Lower leg skin (tissue), 4 donors: Measurements from ENCODE around the gene NHLH1. TPM values are rescaled to one million over a fixed set of nuclear protein-coding genes. Genes with fewer than 3 reads are reported as not detected.
A peak's percentile ranks its signal among the peaks of the same experiment; 100 is the strongest.

Experiments used
- DNase-seq, 2 donors: peaks; one replicate each; pipeline ENCODE4 v3.0.0-alpha.2; 2019; ENCODE audit warnings: low spot score in 2 of 2
- H3K4me3 ChIP-seq: fragments of 200-600 bp; sonication (generic); 2 replicates; pipeline ENCODE4 v1.5.1; 2017; ENCODE audit warnings: mild to moderate bottlenecking, low read depth; ENCODE audit not compliant: poor library complexity, severe bottlenecking
- CTCF ChIP-seq, 3 donors: fragments of 450-650 bp; IDR thresholded peaks; one replicate each; pipeline ENCODE4 v1.5.1; 2016; ENCODE audit warnings: antibody characterized with exemption in 3 of 3, mild to moderate bottlenecking in 3 of 3, moderate library complexity in 2 of 3
- POLR2A ChIP-seq, 2 donors: fragments of 450-650 bp; IDR thresholded peaks; one replicate each; pipeline ENCODE4 v1.6.1; 2016 to 2017; ENCODE audit warnings: antibody characterized with exemption in 2 of 2, mild to moderate bottlenecking in 1 of 2, moderate library complexity in 1 of 2
- WGBS, 2 donors: methylation state at CpG; one replicate each; pipeline ENCODE4 v1.1.5; 2018; 5-methylcytosine and 5-hydroxymethylcytosine counted together
- intact Hi-C: fragments of 100-400 bp; cut with DNase I; formaldehyde crosslinking; loops from one replicate; pipeline ENCODE4 v1.15.0; 2023; ENCODE audit warnings: low total_unique reads
- total RNA-seq, 4 donors: library from RNA; depleted of rRNA; stranded (reverse); fragments of >200 nt; gene quantifications; one replicate each; pipeline ENCODE4 v1.1.0, GENCODE V29; 2016

The NHLH1 gene
- total RNA-seq, 4 donors from 2014 or later = 0.10 TPM; not detected in 3

GRCh38 chr1:160342953-160343869 is 23.7 kb upstream of the NHLH1 start, which contains the start of the genes COPA and NCSTN:
Gene COPA (minus strand): TSS chr1:160343250. CDS start chr1:160343170, 80 bp downstream.
Gene NCSTN (plus strand): TSS chr1:160343383. CDS start chr1:160343397, 14 bp downstream.
- H3K4me3 ChIP-seq = peak within 1 kb of the TSS; percentile 95
- TF ChIP-seq POLR2A (IDR thresholded peaks at IDR 0.05) = peak in 1 of 2 donors; percentile 90
- no peak for TF ChIP-seq CTCF (IDR thresholded peaks at IDR 0.05)
- peak; percentile 91 to 98 for DNase-seq
- 0% methylated on average over 58 of the region's 58 CpGs for WGBS, 2 donors
- intact Hi-C loops = no loop called here

GRCh38 chr1:160344241-160344640 is 22.6 kb upstream of the NHLH1 start:
- intact Hi-C loops = no loop called here
- no peak for DNase-seq
- H3K4me3 ChIP-seq = no peak overlapping the region
- 82 to 87% methylated on average over 3 of the region's 3 CpGs for WGBS, 2 donors
- no peak for TF ChIP-seq CTCF (IDR thresholded peaks at IDR 0.05)
- no peak for TF ChIP-seq POLR2A (IDR thresholded peaks at IDR 0.05)

DNA sequence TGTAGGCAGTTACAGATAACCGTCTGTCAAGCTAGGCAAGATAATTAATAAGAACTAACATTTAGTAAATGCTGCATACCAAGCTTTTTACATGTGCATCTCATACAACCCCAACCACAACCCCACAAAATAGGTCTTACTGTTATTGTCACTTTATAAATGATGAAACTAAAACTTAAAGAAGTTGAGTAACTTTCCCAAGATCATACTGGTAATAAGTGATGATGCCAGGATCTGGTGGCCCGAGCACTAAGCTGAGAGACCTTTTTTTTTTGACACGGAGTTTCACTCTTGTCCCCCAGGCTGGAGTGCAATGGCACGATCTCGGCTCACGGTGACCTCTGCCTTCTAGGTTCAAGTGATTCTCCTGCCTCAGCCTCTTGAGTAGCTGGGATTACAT is 21.9 kb upstream of the NHLH1 start:
- 91 to 94% methylated on average over 6 of the region's 6 CpGs for WGBS, 2 donors
- no peak for DNase-seq
- intact Hi-C loops = no loop called here
- TF ChIP-seq CTCF (IDR thresholded peaks at IDR 0.05) (no peak), POLR2A (IDR thresholded peaks at IDR 0.05) (no peak)
- no peak overlapping the region for H3K4me3 ChIP-seq

- WGBS, 2 donors = 78 to 87% methylated on average over 10 of the region's 10 CpGs
- no peak overlapping the region for H3K4me3 ChIP-seq
- intact Hi-C loops = no loop called here
- TF ChIP-seq POLR2A (IDR thresholded peaks at IDR 0.05) (no peak), CTCF (IDR thresholded peaks at IDR 0.05) (no peak)
- peak in 1 of 2 donors; percentile 53 for DNase-seq
Observed at GRCh38 chr1:160346463-160346862, 20.4 kb upstream of the NHLH1 start.

DNA sequence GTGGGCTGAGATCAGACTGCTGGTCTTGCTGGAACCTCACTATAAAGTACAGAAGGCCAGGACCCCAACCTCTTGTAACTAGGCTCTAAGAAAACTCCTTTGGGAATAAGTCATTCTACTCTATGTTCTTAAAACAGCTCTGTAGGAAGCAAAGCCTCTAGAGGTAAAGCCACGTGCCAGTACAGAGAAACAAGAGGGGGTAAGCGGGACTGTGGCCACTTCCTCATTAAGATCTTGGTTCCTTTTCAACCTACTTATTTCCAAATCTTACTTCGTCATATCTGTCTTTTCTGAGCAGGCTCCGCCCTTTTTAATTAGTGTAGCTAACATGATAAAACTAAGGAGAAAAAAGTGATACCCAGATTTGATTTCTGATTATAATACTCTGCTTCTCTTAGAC is 19.9 kb upstream of the NHLH1 start:
- TF ChIP-seq POLR2A (IDR thresholded peaks at IDR 0.05) (no peak), CTCF (IDR thresholded peaks at IDR 0.05) (no peak)
- WGBS, 2 donors = 62 to 64% methylated on average over 4 of the region's 4 CpGs
- DNase-seq = no peak
- H3K4me3 ChIP-seq = no peak overlapping the region
- intact Hi-C loops = no loop called here
